ENCODE data around the gene NRG3.
"Not testable (repeated sequence)": the region's sequence is repeated elsewhere in the genome, so short reads cannot be mapped to it uniquely, and the experiment has no call there.

NRG3 gene

DNA sequence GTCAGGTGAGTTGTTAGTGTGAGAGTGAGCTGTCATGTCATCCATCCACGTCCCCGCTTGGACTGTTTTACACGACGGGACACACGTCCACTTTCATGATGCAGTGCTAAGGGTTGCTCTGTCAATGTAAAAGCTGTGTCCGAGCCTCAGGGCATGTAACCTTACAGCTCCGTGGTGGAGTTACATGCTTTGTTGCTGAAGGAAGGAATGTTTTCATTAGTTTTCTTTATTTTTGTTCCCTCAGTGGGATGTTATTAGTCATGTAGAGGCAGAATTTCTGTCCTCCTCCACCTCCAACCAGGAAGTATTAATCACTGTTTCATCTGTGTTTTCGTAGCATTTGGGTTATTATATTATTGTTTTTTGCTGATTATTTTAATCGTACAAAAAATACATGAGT lies 88.6 kb downstream of the NRG3 start:
- no peak for DNase-seq

DNA sequence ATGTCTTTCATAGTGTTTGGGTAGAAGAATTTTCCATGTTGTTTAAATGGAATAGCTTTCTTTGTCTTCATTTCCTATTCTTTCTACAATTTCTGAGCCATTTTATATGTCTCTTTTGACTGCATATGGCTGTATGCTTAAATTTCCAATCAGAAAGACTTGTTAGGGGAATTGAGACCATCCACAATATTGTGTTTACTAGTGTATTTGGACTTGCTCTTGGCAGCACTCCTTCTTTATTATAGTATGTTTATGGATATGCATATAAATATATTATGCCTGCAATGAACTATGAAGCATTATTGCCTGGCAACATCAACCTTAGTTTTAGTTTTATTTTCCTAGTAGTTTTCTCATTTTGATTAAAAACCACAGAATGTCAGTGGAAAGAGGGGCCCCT lies 92.7 kb downstream of the NRG3 start:
- no peak for DNase-seq

DNA sequence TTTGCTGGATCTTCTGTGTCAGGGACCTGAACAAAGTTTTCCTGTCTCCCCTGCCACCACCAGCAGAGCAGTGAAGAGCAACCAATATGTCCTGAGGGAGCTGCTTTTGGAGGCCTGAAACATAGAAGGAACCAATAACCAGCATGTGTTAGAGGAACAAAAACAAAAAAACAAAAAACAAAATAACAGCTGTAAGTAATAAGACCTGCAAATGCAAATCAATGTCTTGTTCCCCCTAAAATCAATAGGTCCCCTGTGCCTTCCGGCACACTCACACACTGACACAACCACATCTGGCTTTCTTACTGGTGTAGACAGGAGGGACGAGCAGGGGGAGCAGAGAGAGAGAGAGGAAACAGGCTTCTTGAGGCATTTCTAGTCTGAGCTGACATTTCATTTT lies 94.1 kb downstream of the NRG3 start:
- no peak for DNase-seq

DNA sequence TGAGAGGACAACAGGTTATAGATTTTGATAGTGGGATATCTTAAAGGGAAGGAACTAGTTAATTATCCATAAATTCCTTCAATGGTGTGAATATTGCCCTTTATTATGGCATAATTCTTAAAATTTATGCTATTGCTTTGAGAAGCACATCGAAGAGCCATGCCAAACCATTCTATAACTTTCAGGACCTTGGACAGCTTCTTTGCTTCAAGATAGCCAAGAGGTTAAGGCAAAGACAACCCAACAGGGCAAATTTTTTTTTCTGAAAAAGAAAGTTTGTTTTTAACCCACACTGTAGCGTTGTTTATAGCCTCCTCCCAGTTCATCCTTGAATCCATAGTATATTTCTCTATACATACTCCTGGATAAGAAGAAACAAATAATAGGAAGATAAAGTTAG lies 103.2 kb downstream of the NRG3 start:
- DNase-seq = peak; percentile 43

DNA sequence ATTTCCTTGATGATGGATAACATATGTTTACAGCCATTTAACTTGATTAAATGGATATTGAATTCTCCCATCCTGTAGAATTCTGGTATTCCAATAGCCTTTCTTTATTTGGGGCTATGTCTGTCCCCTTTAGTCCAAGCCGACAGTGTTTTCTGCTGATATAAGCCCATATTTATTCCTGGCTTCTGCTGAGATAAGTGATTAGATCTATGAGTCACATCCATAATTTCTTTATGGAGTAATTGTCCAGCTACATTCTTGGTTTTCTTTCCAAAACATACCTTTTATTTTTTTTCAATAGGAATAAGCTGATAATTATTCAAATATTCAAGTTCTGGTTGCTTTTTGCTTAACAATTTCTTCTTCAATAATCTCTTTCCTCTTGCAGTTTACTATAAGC lies 106.7 kb downstream of the NRG3 start:
- DNase-seq = no peak

DNA sequence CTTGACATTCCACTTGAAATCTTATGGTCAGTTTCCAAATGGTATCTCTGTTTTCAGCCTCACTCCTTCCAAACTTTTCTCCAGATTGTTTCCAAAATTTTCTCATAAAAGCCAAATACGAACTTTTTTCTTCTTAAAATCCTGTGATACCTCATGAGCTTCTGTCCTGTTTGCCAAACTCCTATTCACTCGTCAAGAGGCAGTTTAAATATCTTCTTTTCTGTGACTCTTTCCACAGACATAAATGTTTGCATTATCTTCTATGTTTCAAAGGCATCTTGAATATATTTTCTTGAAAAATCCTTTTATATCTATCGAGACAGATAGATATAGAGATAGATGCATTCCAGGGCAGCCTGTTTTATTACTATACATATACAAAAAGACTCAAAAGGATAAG lies 109.4 kb downstream of the NRG3 start:
- DNase-seq = no peak

DNA sequence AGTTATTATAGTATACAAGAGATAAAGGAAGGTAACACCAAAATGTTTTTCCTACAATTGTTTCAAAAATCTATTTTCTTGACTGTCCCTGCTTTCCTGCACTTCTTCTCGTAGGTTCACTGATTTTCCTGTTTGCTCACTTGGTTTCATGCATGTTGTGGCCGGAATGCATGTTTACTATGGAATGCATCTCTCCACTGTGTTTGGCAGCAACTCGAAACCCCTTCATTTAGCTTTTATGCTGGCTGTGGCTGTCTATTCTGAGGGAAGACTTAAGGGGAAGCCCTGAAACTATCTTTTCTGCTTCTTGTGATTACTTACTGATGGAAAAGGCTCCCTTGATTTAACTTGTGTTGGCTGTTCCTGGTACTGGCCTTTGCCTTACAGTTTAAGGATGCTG lies 120.3 kb downstream of the NRG3 start:
- no peak for DNase-seq

DNA sequence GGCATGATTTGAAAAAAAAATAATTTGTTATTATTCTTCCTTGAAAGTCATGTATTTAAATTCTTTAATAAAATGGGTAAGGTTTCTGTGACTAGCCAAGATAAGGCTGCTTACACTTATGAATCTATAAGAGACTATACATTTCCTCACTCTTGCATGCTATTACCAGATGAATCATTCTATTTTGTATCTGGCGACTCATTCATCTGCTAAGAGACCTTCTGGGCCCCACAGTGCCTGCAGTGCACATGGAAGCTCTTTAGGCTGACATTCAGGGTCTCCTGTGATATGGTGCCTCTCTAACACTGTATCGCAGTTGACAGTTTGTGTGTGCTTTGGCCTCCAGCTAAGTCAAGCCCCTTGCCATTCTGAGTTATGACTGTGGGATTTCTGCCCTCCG lies 121.9 kb downstream of the NRG3 start:
- no peak for DNase-seq

DNA sequence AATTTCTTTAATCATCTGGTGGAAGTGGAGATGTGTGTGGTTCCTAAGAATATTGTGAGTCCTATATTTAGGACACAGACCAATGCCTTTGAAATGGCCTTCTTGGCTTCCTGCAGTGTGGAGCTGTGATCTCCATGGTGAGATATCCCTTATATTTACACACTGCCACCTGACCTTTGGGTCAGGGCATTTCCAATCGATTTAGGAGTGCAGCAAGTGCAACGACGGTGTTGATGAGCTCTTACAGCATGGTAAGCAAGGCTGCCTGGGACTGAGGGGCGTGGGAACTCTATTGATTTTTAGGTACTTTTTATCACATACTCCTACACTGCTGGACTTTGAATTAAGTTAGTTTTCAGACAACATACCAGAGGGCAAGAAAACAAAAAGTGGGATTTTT lies 146.0 kb downstream of the NRG3 start:
- DNase-seq = no peak

DNA sequence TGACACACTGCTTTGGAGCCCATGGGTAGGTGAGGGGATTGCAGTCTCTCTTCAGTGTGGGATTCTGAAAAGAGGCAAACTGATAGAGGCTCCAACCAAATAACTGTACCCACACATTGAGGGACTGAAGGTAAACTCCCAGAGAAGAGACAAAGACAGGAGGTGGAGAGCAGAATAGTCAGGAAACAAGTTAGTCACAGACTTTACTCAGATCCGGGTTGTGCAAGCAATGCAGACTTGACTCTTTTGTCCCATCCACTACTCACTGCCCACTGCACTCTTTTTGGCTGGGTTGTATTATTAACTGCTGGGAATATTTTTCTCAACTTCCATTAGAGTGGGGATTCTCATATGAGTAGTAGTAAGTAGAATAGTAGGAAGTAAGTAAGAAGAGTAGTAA lies 152.7 kb downstream of the NRG3 start:
- DNase-seq = no peak

DNA sequence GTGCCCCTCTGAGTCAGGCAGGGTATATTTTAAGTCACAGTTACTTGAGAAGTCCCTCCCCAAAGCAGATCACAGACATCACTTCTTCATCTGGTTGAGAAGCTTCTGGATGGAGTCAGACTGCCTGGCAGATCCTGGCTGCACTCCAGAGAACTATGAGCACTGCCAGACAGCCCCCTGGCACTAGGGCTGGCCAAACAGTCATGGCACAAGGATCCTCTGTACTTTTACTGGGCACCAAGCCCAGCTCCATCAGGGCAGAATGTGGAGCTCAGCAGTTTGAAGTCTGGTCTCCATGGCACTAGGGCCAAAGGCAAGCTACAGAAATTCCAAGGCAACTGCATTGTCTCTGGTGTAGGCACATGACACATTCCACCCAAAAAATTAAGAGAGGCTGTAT lies 162.1 kb downstream of the NRG3 start:
- DNase-seq = no peak

DNA sequence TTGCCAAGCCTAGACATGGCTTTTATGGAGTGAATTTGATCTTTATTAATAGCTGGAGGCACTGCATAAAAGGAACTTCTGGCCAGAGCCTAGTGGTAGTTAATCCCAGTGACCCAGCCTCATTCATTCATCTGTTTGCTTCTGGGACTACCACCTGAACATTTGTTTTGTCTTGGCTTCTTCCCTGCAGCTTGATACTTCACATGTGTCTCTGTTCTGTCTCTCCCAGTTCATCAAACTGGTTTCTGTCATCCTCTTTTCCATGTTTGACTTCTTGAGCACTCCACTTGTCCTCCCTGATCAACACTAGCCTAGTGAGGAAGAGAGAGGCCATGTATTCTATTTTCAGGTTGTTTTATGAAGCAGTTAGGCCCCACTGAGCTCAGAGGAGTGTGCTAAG lies 163.6 kb downstream of the NRG3 start:
- no peak for DNase-seq

DNA sequence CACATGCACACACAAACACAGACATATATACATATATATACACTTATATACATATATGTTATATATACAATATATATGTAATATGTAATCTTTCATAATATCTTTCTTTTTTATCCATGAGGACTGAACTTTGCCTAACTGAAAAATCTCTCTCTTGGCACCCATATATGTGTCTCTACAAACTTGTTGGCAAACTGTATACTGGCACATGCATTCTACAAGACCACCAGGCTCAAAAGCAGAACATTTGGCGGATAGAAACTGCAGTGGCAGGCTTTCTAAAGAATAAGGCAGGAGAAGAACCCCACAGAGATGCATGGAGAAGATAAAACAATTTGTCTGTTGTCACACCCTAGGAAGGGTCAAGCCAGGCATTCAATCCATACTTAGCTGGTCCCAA lies 165.3 kb downstream of the NRG3 start:
- DNase-seq = no peak

DNA sequence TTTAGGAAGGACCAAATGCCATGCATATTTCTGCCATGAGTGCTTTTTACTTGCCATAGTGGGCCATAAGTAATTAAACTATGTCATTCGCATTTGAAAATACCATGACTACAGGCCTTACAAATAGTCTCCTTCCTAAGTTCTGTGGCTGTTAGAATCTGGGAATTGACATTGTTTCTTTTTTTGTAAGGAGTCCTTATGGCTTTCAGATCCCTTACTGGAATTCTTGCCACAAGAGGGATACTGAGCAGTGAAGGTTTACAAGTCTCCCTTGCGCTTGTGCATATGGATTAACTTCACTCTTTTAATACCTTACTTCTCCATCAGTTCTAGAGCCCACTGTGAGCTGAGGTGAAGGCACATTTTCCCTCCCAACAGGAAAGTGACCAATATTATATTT lies 166.0 kb downstream of the NRG3 start:
- DNase-seq = no peak

DNA sequence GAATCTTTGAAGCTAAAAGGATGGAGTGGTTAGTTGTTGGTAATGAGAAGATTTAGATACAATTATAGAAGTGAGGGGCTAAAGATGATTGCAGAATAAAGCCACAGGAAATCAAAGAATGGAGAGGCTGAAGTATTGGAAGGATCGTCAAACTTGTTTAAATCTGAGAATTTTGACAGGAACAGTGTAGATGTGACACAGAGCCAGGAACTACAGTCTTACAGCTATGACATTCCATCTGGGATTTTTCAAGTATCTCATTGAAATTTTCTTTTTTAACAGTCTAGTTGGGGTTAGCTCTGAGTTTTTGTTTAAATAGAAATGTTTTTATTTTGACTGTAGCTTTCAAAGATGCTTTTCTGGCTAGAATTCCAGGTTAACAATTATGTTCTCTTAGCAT lies 181.4 kb downstream of the NRG3 start:
- no peak for DNase-seq

DNA sequence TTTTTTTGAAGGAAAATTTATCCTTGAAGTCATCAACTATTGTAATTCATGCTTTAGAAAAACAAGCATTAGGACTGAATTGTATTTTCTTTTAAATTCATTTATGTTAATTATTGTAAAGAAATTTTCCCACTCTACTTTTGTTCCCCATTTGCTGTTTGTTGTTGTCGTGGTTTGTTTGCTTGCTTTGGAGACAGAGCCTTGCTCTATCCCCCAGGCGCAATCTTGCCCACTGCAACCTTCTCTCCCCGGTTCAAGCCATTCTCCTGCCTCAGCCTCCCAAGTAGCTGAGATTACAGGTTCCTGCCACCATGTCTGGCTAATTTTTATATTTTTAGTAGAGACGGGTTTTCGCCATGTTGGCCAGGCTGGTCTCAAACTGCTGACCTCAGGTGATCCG lies 192.2 kb downstream of the NRG3 start:
- not testable (repeated sequence) for DNase-seq

DNA sequence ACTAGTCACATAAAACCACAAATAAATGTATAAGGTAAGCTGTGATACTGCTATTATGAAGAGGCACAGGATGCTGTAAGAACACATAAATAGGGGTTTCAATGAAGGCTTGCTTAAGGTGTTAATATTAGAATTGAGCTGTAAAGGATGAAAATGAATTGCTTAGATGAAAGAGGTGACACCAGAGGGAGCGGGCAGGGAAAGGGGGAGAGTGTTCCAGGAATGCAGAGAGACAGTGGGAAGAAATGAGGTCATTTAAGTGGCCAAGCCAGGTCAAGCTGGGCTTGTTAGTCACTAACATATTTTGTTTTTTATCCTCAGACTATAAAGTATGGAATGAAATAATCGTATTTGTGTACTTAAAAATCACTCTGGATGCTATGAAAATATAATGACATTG lies 193.5 kb downstream of the NRG3 start:
- DNase-seq = no peak

DNA sequence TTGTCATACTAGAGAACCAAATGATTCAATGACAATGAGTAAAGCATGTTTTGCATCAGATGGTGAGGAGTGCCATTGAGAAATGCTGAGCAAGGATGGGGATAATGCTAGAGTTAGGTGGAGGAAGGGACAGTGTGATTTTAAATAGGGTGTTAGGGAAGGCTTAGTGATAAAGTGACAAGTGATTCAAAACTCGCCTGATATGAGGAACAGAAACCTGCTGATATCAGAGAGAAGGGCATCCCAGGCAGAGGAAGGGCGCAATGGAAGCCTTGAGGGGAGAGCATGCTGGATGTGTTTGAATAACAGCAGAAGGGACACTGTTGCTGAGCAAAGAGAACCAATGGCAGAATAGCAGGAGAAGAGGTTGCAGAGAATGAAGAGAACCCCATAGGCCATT lies 196.2 kb downstream of the NRG3 start:
- no peak for DNase-seq

DNA sequence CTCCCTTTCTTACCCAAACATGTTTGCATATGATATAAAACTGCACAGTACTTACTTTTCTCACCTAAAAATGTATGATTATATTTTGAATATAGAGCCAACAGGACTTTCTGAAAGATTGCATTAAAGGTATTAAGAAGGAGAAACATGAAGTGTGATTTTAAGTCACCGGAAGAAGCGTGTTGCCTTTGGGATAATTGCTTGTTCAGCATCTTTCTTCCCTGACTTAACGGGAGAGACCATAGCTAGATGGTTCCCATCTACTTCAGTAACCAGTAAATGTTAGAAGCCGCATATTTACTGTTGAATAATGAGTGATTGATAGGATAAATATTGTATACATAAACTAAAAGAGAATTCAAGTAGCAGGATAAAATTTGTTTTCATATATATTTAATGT lies 197.1 kb downstream of the NRG3 start:
- no peak for DNase-seq

DNA sequence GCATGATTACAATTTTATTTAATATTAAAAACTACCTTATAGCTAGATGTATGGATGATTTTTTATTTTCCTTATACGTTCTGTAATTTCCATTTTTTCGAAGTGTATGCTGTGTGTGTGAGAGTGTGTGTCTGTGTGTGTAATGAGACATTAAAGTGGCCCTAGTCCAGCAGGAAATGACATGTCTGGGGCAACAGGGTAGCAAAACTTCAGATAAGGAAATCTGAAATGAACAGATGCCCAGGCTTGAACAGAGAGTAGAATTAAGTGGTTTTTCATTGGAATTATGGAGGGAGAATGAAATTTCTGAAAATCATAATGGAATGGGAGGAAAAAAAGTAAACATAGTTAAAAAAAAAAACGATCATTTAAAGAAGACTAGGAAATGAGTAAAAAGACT lies 200.6 kb downstream of the NRG3 start:
- DNase-seq = no peak

DNA sequence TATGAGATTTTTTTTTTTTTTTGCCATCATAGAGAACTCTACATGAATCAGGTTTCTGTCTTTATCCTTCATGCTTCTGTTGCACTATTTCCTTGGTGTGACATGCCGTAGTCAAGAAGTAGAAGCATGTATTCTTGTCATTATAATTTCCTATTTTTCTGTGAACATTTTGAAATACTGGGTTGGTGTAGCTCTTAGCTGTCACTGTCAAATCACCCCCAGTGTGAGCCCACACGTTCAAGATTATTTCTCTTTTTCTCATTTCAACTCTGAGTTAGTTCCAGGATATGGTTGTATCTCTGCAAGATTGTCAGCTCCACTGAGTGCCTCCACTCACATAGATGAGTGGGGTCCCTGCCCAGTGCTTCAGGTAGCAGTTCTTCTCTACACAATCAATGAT lies 209.5 kb downstream of the NRG3 start:
- DNase-seq = no peak

DNA sequence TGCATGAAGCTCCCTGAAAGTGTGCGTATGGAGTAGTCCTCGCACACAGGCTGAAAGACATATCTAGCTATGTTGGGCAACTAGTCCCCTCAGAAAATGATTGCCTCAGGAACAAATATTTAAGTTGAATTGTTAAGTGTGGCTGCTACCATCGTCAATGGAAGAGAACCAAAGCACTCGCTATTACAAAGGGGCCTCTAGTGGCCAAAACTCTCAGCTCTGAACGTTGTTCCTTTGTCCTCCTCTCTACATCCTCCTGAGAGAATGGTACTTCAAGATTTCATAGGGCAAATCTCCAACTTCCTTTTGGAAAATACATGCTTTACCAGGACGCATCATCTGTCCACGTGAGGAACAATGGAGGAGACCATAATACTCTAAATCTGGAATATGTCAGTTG lies 209.9 kb downstream of the NRG3 start:
- DNase-seq = no peak

DNA sequence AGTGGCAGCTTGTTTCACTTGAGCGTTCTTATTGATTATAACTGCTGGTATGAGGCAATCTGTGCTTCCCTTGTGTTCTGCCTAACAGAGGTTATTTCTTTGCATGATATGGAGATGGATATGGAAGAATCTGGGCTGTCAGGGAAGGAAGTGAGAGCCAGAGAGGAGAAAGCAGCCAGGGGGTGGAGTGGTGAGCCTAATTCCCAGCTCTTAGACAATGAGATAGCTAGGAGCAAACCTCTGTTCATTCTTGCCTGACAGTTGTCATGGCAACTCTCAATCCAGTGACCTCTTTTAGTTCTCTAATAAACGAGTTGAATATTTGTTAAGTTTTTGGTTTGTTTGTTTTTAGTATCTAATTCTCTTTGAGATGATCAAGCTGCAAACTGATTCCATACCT lies 214.3 kb downstream of the NRG3 start:
- no peak for DNase-seq

DNA sequence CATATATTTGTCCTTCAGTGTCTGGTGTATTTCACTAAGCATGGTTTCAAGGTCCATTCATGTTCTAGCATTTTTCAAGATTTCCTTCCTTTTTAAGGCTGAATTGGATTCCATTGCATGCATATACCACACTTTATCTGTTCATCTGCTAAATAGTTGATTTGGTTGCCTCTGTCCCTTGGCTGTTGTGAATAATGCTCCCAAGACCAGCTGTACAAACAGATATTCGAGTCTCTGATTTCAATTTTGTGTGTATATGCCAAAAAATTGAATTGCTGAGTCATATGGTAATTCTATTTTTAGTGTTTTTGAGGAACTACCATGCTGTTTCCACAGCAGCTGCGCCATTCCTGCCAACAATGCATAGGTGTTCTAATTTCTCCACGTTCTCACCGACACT lies 216.4 kb downstream of the NRG3 start:
- DNase-seq = no peak

DNA sequence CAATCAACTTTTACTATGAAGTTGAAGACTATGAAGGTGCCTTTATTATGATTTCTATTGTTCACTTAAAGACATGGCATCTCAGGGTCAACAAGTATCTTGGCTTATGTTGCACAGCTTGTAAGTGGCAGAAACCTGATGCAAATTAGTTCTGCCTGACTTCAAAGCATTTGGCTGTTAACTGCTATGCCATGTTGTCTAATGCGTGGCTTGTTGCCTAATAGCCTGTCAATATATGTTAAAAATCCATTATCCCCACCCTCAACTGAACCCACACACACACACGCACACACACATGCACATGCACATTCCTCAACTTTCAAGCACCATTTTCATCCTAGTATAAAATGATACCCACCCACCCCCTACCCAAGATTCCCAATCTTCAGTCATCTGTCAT lies 217.1 kb downstream of the NRG3 start:
- no peak for DNase-seq

DNA sequence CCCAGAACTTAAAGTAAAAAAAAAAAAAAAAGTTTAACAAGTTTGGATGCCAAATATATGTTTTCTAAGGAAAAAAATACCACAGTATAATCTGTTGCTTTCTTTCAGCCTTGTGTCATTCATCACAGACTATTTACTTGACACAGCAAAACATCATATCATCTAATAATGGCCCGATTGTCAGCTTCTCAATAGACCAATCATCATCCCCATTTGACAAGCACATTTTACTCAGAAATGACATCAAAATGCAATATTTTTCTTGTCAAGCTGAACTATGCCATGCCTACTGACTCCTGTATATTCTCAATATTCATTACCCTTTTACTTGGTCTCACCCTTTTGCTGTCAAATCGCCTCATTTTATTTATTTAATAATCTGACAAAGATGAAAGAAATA lies 249.7 kb downstream of the NRG3 start:
- no peak for DNase-seq

DNA sequence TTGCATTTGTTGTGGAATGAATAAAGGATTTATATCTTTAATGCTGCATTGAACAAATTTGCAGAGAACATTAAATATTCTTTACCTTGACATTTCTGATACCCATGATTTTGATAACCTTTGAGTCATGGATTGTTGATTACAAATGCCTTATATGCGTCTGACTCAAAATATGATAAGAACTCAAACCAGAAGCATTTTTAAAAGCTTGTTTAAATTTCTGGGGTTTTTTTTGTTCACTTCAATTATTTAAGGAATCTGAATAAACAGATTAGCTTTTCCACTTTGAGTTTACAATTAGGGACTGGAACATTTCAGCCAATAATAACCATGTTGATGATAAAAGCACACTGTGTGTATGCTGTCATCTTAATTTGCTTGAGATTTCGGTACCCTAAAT lies 253.5 kb downstream of the NRG3 start:
- no peak for DNase-seq

All from hematopoietic multipotent progenitor cell treated with erythropoietin and hydrocortisone succinate and interleukin-3 and kit ligand, for 8 days (in vitro differentiated cells).